K562 (cell line): Measurements from ENCODE around the gene SAMD3. TPM values are rescaled to one million over a fixed set of nuclear protein-coding genes. Genes with fewer than 3 reads are reported as not detected.

ENCODE experiments used
- ATAC-seq: fragments of 200-7000 bp; cut with Tn5 transposase; 3 replicates; pipeline ENCODE4 v1.9.1; 2020; ENCODE audit warnings: moderate library complexity
- BruUV-seq: library from RNA; stranded (reverse); fragments of 400-500 nt; replicated peaks from 2 replicates; lab custom pipeline; 2021; lab: Mats Ljungman, UMichigan
- CTCF ChIA-PET: fragments of 300-600 bp; formaldehyde crosslinking; extraction: SDS; loops from one replicate; lab custom pipeline; 2021; ENCODE audit warnings: low intra/inter-chr PET ratio; lab: Yijun Ruan, JAX
- POLR2A ChIA-PET: fragments of 300-600, 350-650 bp; sonication (Branson Sonifier 250); formaldehyde crosslinking; extraction: SDS; loops from one replicate; lab custom pipeline; 2021; ENCODE audit warnings: antibody characterized with exemption, inconsistent platforms; lab: Yijun Ruan, JAX
- DNase-seq, 4 experiments: peaks; one replicate each; pipeline versions ENCODE4 v3.0.0 to v3.0.0-alpha.2; 2011 to 2018; ENCODE audit warnings: low spot score in 3 of 4, mixed read lengths in 3 of 4; ENCODE audit errors: extremely low read depth in 1 of 4
- FAIRE-seq: peaks from 2 replicates; lab custom pipeline; 2011; peaks lifted over from hg19 to GRCh38; lab: Jason Lieb, UNC
- H2AFZ ChIP-seq: 2 replicates; pipeline ENCODE4 v1.6.0; 2011; ENCODE audit warnings: low read depth, low read length, control low read depth, inconsistent platforms
- H3K27ac ChIP-seq: fragments of 200-600 bp; 3 replicates; pipeline ENCODE4 v1.8.0; 2011; ENCODE audit warnings: low read depth, mild to moderate bottlenecking, control low read depth, inconsistent platforms, low read length, moderate library complexity, mixed read lengths; ENCODE audit errors: extremely low read depth
- H3K27me3 ChIP-seq, 2 experiments: fragments of 300-600 bp in 1 of 2; 2 replicates in 1 of 2; 3 replicates in 1 of 2; pipeline versions ENCODE4 v1.6.0 to v1.8.0; 2011; ENCODE audit warnings: inconsistent platforms in 2 of 2, low read length in 2 of 2, mild to moderate bottlenecking in 1 of 2, mixed read lengths in 1 of 2, moderate library complexity in 1 of 2; ENCODE audit not compliant: control insufficient read depth in 2 of 2, insufficient read depth in 2 of 2
- H3K36me3 ChIP-seq: fragments of 300-600 bp; 3 replicates; pipeline ENCODE4 v1.8.0; 2011; ENCODE audit warnings: mild to moderate bottlenecking, low read length, inconsistent platforms; ENCODE audit not compliant: control insufficient read depth, insufficient read depth
- H3K4me1 ChIP-seq, 2 experiments: fragments of 200-600 bp in 1 of 2; replicated peaks in 1 of 2; 2 replicates in 1 of 2; 3 replicates in 1 of 2; pipeline versions ENCODE4 v1.5.1 to v1.8.0; 2011; ENCODE audit warnings: inconsistent platforms in 2 of 2, low read length in 2 of 2, mild to moderate bottlenecking in 1 of 2, mixed read lengths in 1 of 2, moderate library complexity in 1 of 2; ENCODE audit not compliant: control insufficient read depth in 2 of 2, insufficient read depth in 2 of 2
- H3K4me2 ChIP-seq: 2 replicates; pipeline ENCODE4 v1.6.1; 2011; ENCODE audit warnings: low read length, control low read depth, inconsistent platforms, mixed read lengths; ENCODE audit not compliant: insufficient read depth
- H3K4me3 ChIP-seq: fragments of 200-600 bp; sonication (generic), shearing (Covaris generic); 2 replicates; pipeline ENCODE4 v1.5.1; 2016; ENCODE audit warnings: control low read depth, inconsistent platforms
- H3K79me2 ChIP-seq: fragments of 200-600 bp; 3 replicates; pipeline ENCODE4 v1.8.0; 2011; ENCODE audit warnings: low read length, inconsistent platforms; ENCODE audit not compliant: control insufficient read depth, insufficient read depth
- H3K9ac ChIP-seq, 2 experiments: 2 replicates each; pipeline versions ENCODE4 v1.6.0 to v1.6.1; 2011; ENCODE audit warnings: low read depth in 2 of 2, low read length in 2 of 2, control low read depth in 1 of 2, inconsistent platforms in 1 of 2, mild to moderate bottlenecking in 1 of 2, mixed read lengths in 1 of 2; ENCODE audit not compliant: insufficient read depth in 1 of 2
- H3K9me1 ChIP-seq: one replicate; pipeline ENCODE4 v1.6.0; 2011; ENCODE audit warnings: inconsistent platforms, mild to moderate bottlenecking, low read length, moderate library complexity; ENCODE audit not compliant: control insufficient read depth, insufficient read depth
- H3K9me3 ChIP-seq: replicated peaks from 2 replicates; pipeline ENCODE4 v1.5.1; 2011; ENCODE audit warnings: low read depth, low read length, inconsistent platforms; ENCODE audit not compliant: control insufficient read depth, insufficient read depth
- H4K20me1 ChIP-seq: replicated peaks from 2 replicates; pipeline ENCODE4 v1.6.1; 2011; ENCODE audit warnings: low read length, inconsistent platforms, mixed read lengths; ENCODE audit not compliant: control insufficient read depth, insufficient read depth
- CBFA2T3 ChIP-seq: fragments of 450-650 bp; IDR thresholded peaks from 2 replicates; pipeline ENCODE4 v1.6.1; 2017
- GATAD2A ChIP-seq: fragments of 450-650 bp; IDR thresholded peaks from 2 replicates; pipeline ENCODE4 v1.6.1; 2017
- HDGF ChIP-seq: fragments of 450-650 bp; IDR thresholded peaks from 2 replicates; pipeline ENCODE4 v1.6.1; 2016
- HMBOX1 ChIP-seq: sonication (generic); IDR thresholded peaks from 2 replicates; pipeline ENCODE4 v1.6.1; 2016
- JUND ChIP-seq, 2 experiments: IDR thresholded peaks; 2 replicates in 1 of 2; 3 replicates in 1 of 2; pipeline ENCODE4 v1.6.1; 2011; ENCODE audit warnings: borderline replicate concordance in 2 of 2, low read depth in 2 of 2, low read length in 2 of 2, improper control_type of control experiment in 1 of 2, missing biosample characterization in 1 of 2, missing genetic modification characterization in 1 of 2, missing genetic modification reagents in 1 of 2
- KDM4B ChIP-seq, 2 experiments: fragments of 450-650 bp in 1 of 2; sonication (generic) in 1 of 2; IDR thresholded peaks; 2 replicates each; pipeline ENCODE4 v1.6.1; 2016 to 2017; ENCODE audit warnings: borderline replicate concordance in 2 of 2, antibody characterized with exemption in 1 of 2, low read depth in 1 of 2, mild to moderate bottlenecking in 1 of 2
- MEF2A ChIP-seq: IDR thresholded peaks from 2 replicates; pipeline ENCODE4 v1.6.1; 2011; ENCODE audit warnings: low read depth, mild to moderate bottlenecking, low read length, moderate library complexity; ENCODE audit not compliant: control insufficient read depth
- PCBP1 ChIP-seq: fragments of 200-400 bp; formaldehyde crosslinking; IDR thresholded peaks from 2 replicates; pipeline ENCODE4 v1.6.1; 2018; ENCODE audit warnings: mild to moderate bottlenecking, low read depth, low read length; ENCODE audit not compliant: poor library complexity, severe bottlenecking
- PHB ChIP-seq: fragments of 250-450 bp; sonication (Bioruptor Pico); IDR thresholded peaks from 2 replicates; pipeline ENCODE4 v1.5.0; 2021
- TCF15 ChIP-seq: fragments of 250-450 bp; sonication (Bioruptor Pico); IDR thresholded peaks from 2 replicates; pipeline ENCODE4 v1.8.0; 2022; ENCODE audit warnings: moderate library complexity, mild to moderate bottlenecking, inconsistent platforms
- TCF3 ChIP-seq: sonication (generic); formaldehyde crosslinking; IDR thresholded peaks from 2 replicates; pipeline ENCODE4 v1.4.0; 2020; ENCODE audit warnings: mild to moderate bottlenecking, missing genetic modification reagents
- TEAD1 ChIP-seq, 2 experiments: fragments of 450-650 bp in 1 of 2; sonication (generic) in 1 of 2; formaldehyde crosslinking; IDR thresholded peaks; 2 replicates each; pipeline versions ENCODE4 v1.4.0 to v1.8.0; 2020 to 2022; ENCODE audit warnings: mild to moderate bottlenecking in 2 of 2, missing genetic modification reagents in 1 of 2
- ZNF121 ChIP-seq: sonication (generic); formaldehyde crosslinking; conservative IDR thresholded peaks from 2 replicates; pipeline ENCODE4 v1.8.0; 2022; ENCODE audit warnings: missing genetic modification reagents
- ZNF354B ChIP-seq: fragments of 250-450 bp; sonication (Bioruptor Pico); IDR thresholded peaks from 2 replicates; pipeline ENCODE4 v1.4.0; 2020
- ZNF57 ChIP-seq: fragments of 450-650 bp; formaldehyde crosslinking; IDR thresholded peaks from 2 replicates; pipeline ENCODE4 v1.4.0; 2020; ENCODE audit warnings: mild to moderate bottlenecking, moderate library complexity
- ZNF668 ChIP-seq: fragments of 250-450 bp; sonication (Bioruptor Pico); IDR thresholded peaks from 2 replicates; pipeline ENCODE4 v1.8.0; 2022; ENCODE audit warnings: mild to moderate bottlenecking, inconsistent platforms
- ZNF717 ChIP-seq: fragments of 250-450 bp; sonication (Bioruptor Pico); IDR thresholded peaks from 2 replicates; pipeline ENCODE4 v1.5.0; 2021
- WGBS: fragments of 100-300 bp; shearing (Covaris generic); methylation state at CpG from one replicate; pipeline ENCODE4 v1.1.6; 2016; ENCODE audit warnings: low coverage, mixed read lengths; ENCODE audit not compliant: insufficient coverage; ENCODE audit errors: missing lambda C conversion rate; 5-methylcytosine and 5-hydroxymethylcytosine counted together
- in situ Hi-C: fragments of 300-500 bp; cut with MboI; formaldehyde crosslinking; loops from 4 replicates; pipeline ENCODE4 v1.15.0; 2018; ENCODE audit warnings: inconsistent platforms, mixed read lengths
- intact Hi-C: fragments of 100-400 bp; cut with micrococcal nuclease; formaldehyde crosslinking; loops from 2 replicates; pipeline ENCODE4 v1.14.2; 2022
- polyA plus RNA-seq, 8 experiments: library from polyadenylated mRNA; depleted of rRNA in 4 of 8; stranded (reverse) in 5 of 8; unstranded in 3 of 8; fragments of >200 nt; fragmentation: Nextera tagmentation in 2 of 8; fragmentation: Illumina TruSeq in 1 of 8; extraction: Ambion mirVana in 2 of 8; extraction: Trizol in 1 of 8; gene quantifications; 2 replicates each; pipeline versions ENCODE4 v1.2.1 to v1.2.3, GENCODE V29; 2011 to 2014; ENCODE audit warnings: inconsistent platforms in 1 of 8, missing spikeins in 1 of 8
- total RNA-seq, 7 experiments: library from RNA; depleted of rRNA in 6 of 7; stranded (reverse); fragments of >200 nt in 6 of 7; fragmentation: Illumina TruSeq in 2 of 7; extraction: Trizol in 2 of 7; gene quantifications; 2 replicates each; pipeline versions ENCODE4 v1.2.1 to v1.2.3, GENCODE V29; 2011 to 2021; ENCODE audit warnings: low replicate concordance in 1 of 7
- TF ChIP-seq, protein P1 (sequence below): sonication (generic); formaldehyde crosslinking; IDR thresholded peaks from 2 replicates; pipeline ENCODE4 v1.8.1; 2023; ENCODE audit warnings: mild to moderate bottlenecking, missing genetic modification reagents, moderate library complexity
- TF ChIP-seq, protein P2 (sequence below): sonication (generic); formaldehyde crosslinking; IDR thresholded peaks from 2 replicates; pipeline ENCODE4 v1.9.0; 2022; ENCODE audit warnings: mild to moderate bottlenecking, missing genetic modification reagents

The SAMD3 gene
- total and polyA plus RNA-seq, 9 of the 15 experiments (the other 6 are each of a cell fraction or from before 2014, with no cell fraction given), result 0.03 to 0.21 (median 0.18) TPM; not detected in 5

GRCh38 chr6:130239755-130240154, 17.0 kb upstream of the SAMD3 start:
- in situ Hi-C loops, result no loop called here
- CTCF ChIA-PET, result no interaction called here
- H3K27me3 ChIP-seq, result peaks cover 0 to 4% of the 10 kb centered on the region in 2 experiments; a peak in 1 of 5 replicates
- no peaks in the 10 kb centered on the region for H3K79me2 ChIP-seq
- ATAC-seq, result no peak
- TF ChIP-seq, protein P1, sequence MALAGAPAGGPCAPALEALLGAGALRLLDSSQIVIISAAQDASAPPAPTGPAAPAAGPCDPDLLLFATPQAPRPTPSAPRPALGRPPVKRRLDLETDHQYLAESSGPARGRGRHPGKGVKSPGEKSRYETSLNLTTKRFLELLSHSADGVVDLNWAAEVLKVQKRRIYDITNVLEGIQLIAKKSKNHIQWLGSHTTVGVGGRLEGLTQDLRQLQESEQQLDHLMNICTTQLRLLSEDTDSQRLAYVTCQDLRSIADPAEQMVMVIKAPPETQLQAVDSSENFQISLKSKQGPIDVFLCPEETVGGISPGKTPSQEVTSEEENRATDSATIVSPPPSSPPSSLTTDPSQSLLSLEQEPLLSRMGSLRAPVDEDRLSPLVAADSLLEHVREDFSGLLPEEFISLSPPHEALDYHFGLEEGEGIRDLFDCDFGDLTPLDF (CRISPR knock-in tag), result no peak
- no peak for TF ChIP-seq ZNF717
- TF ChIP-seq HDGF, result no peak
- no peak for TF ChIP-seq GATAD2A
- no peak for TF ChIP-seq TCF3 (CRISPR knock-in tag)
- no peak for TF ChIP-seq ZNF354B
- TF ChIP-seq ZNF668, result no peak
- TF ChIP-seq JUND (IDR thresholded peaks at IDR 0.05; ENCODE audit: borderline replicate concordance, low read depth, low read length), result no peak
- no peak for TF ChIP-seq JUND (tag; IDR thresholded peaks at IDR 0.05; ENCODE audit: borderline replicate concordance, low read depth, low read length)
- TF ChIP-seq CBFA2T3, result no peak
- TF ChIP-seq, protein P2, sequence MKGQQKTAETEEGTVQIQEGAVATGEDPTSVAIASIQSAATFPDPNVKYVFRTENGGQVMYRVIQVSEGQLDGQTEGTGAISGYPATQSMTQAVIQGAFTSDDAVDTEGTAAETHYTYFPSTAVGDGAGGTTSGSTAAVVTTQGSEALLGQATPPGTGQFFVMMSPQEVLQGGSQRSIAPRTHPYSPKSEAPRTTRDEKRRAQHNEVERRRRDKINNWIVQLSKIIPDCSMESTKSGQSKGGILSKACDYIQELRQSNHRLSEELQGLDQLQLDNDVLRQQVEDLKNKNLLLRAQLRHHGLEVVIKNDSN (CRISPR knock-in tag), result no peak
- TF ChIP-seq HMBOX1, result no peak
- no peak for TF ChIP-seq TCF15 (CRISPR knock-in tag)
- TF ChIP-seq ZNF121, result no peak
- TF ChIP-seq PCBP1, result no peak
- TF ChIP-seq MEF2A, result no peak
- TF ChIP-seq KDM4B (IDR thresholded peaks at IDR 0.05; ENCODE audit: borderline replicate concordance in 2 of 2, low read depth in 1 of 2), result no peak
- TF ChIP-seq ZNF57 (CRISPR knock-in tag), result no peak
- no peak for TF ChIP-seq TEAD1 (CRISPR knock-in tag; IDR thresholded peaks at IDR 0.05)
- no peak for TF ChIP-seq PHB (CRISPR knock-in tag)
- TF ChIP-seq, all 486 proteins: peak for 0
- no peak overlapping the region for H3K27ac ChIP-seq
- FAIRE-seq (no peak), DNase-seq (no peak)
- WGBS, result 3% methylated on average over 2 of the region's 2 CpGs
- intact Hi-C loops, result no loop called here
- no peaks in the 10 kb centered on the region for H3K36me3 ChIP-seq
- H3K9ac ChIP-seq, result no peak overlapping the region
- H3K4me3 ChIP-seq, result no peak overlapping the region
- no peaks in the 10 kb centered on the region for H3K9me1 ChIP-seq
- H3K4me2 ChIP-seq, result no peak overlapping the region
- BruUV-seq, result no TSS peak
- no peaks in the 10 kb centered on the region for H3K4me1 ChIP-seq
- POLR2A ChIA-PET, result no interaction called here
- H4K20me1 ChIP-seq, result no peaks in the 10 kb centered on the region
- H3K9me3 ChIP-seq, result no peaks in the 10 kb centered on the region
- H2AFZ ChIP-seq, result no peak overlapping the region
